Measurements from ENCODE around the gene PRCP.

- TF ChIP-seq POLR2A (IDR thresholded peaks at IDR 0.05; ENCODE audit: low read depth, low read length) (no peak), POLR2AphosphoS5 (IDR thresholded peaks at IDR 0.05; ENCODE audit: low read depth, low read length) (no peak), TAF1 (IDR thresholded peaks at IDR 0.05; ENCODE audit: borderline replicate concordance, low read depth, low read length) (no peak)
These were observed 45.5 kb upstream of the PRCP start for GRCh38 chr11:82945682-82946081.
